Mucosa of stomach (tissue), 1 donor: ENCODE results near the gene SPAST.
A peak's percentile ranks its signal among the peaks of the same experiment; 100 is the strongest.
"Not testable (repeated sequence)": the region's sequence is repeated elsewhere in the genome, so short reads cannot be mapped to it uniquely, and the experiment has no call there.

ENCODE experiments used
- H3K27me3 ChIP-seq: one replicate; pipeline ENCODE4 v1.7.0; 2013; ENCODE audit warnings: mild to moderate bottlenecking, low read length; ENCODE audit not compliant: control insufficient read depth, insufficient read depth
- H3K36me3 ChIP-seq: one replicate; pipeline ENCODE4 v1.7.0; 2013; ENCODE audit warnings: low read length; ENCODE audit not compliant: control insufficient read depth, insufficient read depth
- H3K4me1 ChIP-seq: one replicate; pipeline ENCODE4 v1.7.0; 2013; ENCODE audit warnings: mild to moderate bottlenecking, low read length; ENCODE audit not compliant: control insufficient read depth, insufficient read depth
- H3K4me3 ChIP-seq: one replicate; pipeline ENCODE4 v1.7.0; 2013; ENCODE audit warnings: low read length
- H3K9ac ChIP-seq: one replicate; pipeline ENCODE4 v1.7.0; 2013; ENCODE audit warnings: mild to moderate bottlenecking, low read length, moderate library complexity
- H3K9me3 ChIP-seq: one replicate; pipeline ENCODE4 v1.7.0; 2013; ENCODE audit warnings: mild to moderate bottlenecking, low read length, moderate library complexity; ENCODE audit not compliant: control insufficient read depth
- donor health status: Pancreatic carcinoma.

Gene SPAST

GRCh38 chr2:32063310-32064020 lies at the start of gene SPAST:
Gene SPAST, plus strand, starts transcription at chr2:32063556. Its CDS starts 276 bp downstream, at chr2:32063832.
- Histone ChIP-seq H3K9me3 (no peaks in the 10 kb centered on the region), H3K27me3 (no peaks in the 10 kb centered on the region), H3K9ac (peak within 1 kb of the TSS; percentile 66), H3K4me3 (peak within 1 kb of the TSS; percentile 67), H3K36me3 (no peaks in the 10 kb centered on the region), H3K4me1 (no peaks in the 10 kb centered on the region)

GRCh38 chr2:32018789-32019482 lies 44.4 kb upstream of the SPAST start:
- not testable (repeated sequence) for H3K4me3 ChIP-seq, H3K9ac ChIP-seq, H3K27me3 ChIP-seq, H3K4me1 ChIP-seq, H3K9me3 ChIP-seq, H3K36me3 ChIP-seq

GRCh38 chr2:32034198-32034887 lies 29.0 kb upstream of the SPAST start:
- not testable (repeated sequence) for H3K36me3 ChIP-seq, H3K9ac ChIP-seq, H3K27me3 ChIP-seq, H3K9me3 ChIP-seq, H3K4me1 ChIP-seq, H3K4me3 ChIP-seq

GRCh38 chr2:32039447-32040219 lies 23.7 kb upstream of the SPAST start, which contains the start of gene DPY30:
Gene DPY30, minus strand, starts transcription at chr2:32039805. Its CDS starts 349 bp downstream, at chr2:32039456.
- Histone ChIP-seq H3K27me3 (no peaks in the 10 kb centered on the region), H3K4me3 (peak within 1 kb of the TSS; percentile 83), H3K36me3 (no peaks in the 10 kb centered on the region), H3K9ac (peak within 1 kb of the TSS; percentile 75), H3K9me3 (no peaks in the 10 kb centered on the region), H3K4me1 (peaks cover 6% of the 10 kb centered on the region)

DNA sequence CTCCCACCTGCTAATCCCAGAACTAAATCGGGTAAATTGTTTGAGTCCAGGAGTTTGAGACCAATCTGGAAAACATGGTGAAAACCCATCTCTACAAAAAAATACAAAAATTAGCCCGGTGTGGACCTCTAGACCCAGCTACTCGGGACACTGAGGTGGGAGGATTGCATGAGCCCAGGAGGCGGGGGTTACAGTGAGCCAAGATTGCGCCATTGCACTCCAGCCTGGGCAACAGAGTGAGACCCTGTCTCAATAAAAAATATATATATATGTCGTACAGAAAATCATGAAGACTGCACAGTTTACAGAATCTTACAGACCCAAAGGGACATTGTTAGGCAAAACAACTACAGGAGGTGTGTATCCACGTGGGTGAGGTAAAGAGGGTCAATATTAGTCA lies 19.8 kb upstream of the SPAST start:
- Histone ChIP-seq H3K36me3 (no peaks in the 10 kb centered on the region), H3K4me1 (peaks cover 6% of the 10 kb centered on the region), H3K4me3 (no peak overlapping the region), H3K9ac (no peak overlapping the region), H3K27me3 (no peaks in the 10 kb centered on the region), H3K9me3 (no peaks in the 10 kb centered on the region)

GRCh38 chr2:32051836-32052439 lies 11.4 kb upstream of the SPAST start:
- H3K4me1 ChIP-seq: no peaks in the 10 kb centered on the region
- no peak overlapping the region for H3K4me3 ChIP-seq
- H3K36me3 ChIP-seq: no peaks in the 10 kb centered on the region
- no peak overlapping the region for H3K9ac ChIP-seq
- H3K9me3 ChIP-seq: no peaks in the 10 kb centered on the region
- no peaks in the 10 kb centered on the region for H3K27me3 ChIP-seq

GRCh38 chr2:32054583-32054982 lies 8.8 kb upstream of the SPAST start:
- H3K4me1 ChIP-seq, H3K9ac ChIP-seq, H3K9me3 ChIP-seq, H3K27me3 ChIP-seq, H3K4me3 ChIP-seq, H3K36me3 ChIP-seq: not testable (repeated sequence)

DNA sequence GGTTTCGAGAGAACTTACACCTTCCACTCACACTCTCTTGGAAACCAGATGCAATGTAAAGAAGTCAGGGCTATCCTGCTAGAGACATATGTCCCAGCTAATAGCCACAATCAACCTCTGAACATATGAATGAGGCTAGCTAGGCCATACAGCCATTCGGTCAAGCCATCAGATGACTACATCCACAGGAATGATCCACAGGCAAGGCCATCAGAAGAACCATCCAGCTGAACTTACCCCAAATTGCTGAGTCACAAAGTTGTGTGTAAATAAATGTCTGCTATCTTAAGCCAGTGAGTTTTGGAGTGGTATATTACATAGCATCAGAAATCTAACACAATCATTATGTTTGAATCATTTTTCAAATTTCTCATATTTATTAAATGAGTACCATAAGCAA lies 5.2 kb upstream of the SPAST start:
- H3K36me3 ChIP-seq: no peaks in the 10 kb centered on the region

DNA sequence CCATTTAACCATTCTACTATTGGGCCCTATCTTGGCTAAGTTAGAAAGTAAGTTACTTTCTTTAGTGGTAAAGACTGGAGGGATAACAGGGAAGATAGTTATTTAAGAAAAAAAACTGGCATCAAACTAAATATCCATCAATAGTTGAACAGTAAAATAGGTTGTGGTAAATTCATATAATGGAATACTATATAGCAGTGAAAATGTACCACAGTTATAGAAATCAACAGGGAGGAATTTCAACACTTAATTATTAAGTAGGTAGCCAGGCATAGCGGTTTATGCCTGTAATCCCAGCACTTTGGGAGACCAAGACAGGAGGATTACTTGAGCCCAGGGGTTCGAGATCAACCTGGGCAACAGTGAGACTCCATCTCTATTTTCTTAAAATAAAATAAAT lies 3.1 kb upstream of the SPAST start:
- no peak overlapping the region for H3K9ac ChIP-seq
- no peaks in the 10 kb centered on the region for H3K27me3 ChIP-seq
- H3K9me3 ChIP-seq: no peaks in the 10 kb centered on the region
- no peak overlapping the region for H3K4me3 ChIP-seq
- no peaks in the 10 kb centered on the region for H3K36me3 ChIP-seq
- H3K4me1 ChIP-seq: no peaks in the 10 kb centered on the region

More for the DNA sequence above, 5.2 kb upstream of the SPAST start:
- Histone ChIP-seq H3K4me1 (no peaks in the 10 kb centered on the region), H3K9me3 (no peaks in the 10 kb centered on the region), H3K27me3 (no peaks in the 10 kb centered on the region), H3K9ac (no peak overlapping the region), H3K4me3 (no peak overlapping the region)

GRCh38 chr2:32061430-32061829 lies 1.9 kb upstream of the SPAST start:
- Histone ChIP-seq H3K27me3 (no peaks in the 10 kb centered on the region), H3K9me3 (no peaks in the 10 kb centered on the region), H3K9ac (no peak overlapping the region), H3K4me3 (no peak overlapping the region), H3K4me1 (no peaks in the 10 kb centered on the region), H3K36me3 (no peaks in the 10 kb centered on the region)

DNA sequence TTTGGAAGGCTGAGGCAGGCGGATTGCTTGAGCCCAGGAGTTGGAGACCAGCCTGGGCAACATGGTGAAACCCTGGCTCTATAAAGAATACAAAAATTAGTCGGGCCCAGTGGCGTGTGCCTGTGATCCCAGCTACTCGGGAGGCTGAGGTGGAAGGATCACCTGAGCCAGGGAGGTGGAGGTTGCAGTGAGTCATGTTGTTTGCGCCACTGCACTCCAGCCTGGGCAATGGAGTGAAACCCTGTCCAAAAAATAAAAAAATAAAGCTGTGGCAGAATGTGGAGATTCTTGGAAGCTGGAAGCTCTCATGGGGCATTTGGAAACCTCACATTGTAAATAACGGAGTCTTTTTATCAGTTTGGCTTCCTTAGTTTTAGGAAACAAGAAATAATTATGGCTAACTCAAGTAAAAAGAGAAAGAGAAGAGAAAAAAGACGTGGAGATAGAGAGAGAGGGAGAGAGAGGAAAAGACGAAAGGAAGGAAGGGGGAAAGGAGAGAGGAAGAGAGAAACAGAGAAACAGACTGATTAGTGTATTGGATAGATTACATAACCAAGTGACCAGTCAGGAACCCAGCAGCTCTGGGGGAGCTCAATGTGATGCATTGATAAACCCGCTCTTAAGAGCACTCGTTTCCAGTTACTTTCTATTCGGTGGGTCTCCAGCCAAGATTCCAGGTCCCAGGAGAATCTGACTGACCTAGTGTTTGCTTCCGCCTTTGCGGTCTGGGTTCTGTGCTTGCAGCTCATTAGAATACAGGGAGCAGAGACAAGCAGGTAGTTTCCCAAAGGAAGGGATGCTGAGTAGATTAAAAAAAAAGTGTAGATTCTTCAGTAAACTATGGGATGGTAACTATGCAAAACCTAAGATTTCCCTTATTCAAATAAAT lies 1.1 kb upstream of the SPAST start:
- Histone ChIP-seq H3K36me3 (no peaks in the 10 kb centered on the region), H3K9ac (peak overlapping the region; percentile 66), H3K4me3 (peak overlapping the region; percentile 31), H3K27me3 (no peaks in the 10 kb centered on the region), H3K4me1 (no peaks in the 10 kb centered on the region), H3K9me3 (no peaks in the 10 kb centered on the region)
